Neural cell (in vitro differentiated cells): ENCODE results near the gene ZBTB5. TPM values are rescaled to one million over a fixed set of nuclear protein-coding genes. Genes with fewer than 3 reads are reported as not detected.

Source experiments
- H2AFZ ChIP-seq: fragments of 200-600, 300-800 bp; sonication (generic), shearing (Covaris generic); 2 replicates; pipeline ENCODE4 v1.6.0; 2014; ENCODE audit warnings: low read depth, mild to moderate bottlenecking, antibody characterized with exemption, low read length, moderate library complexity
- H3F3A ChIP-seq: fragments of 200-600 bp; shearing (Covaris generic); 2 replicates; pipeline ENCODE4 v1.6.1; 2016; ENCODE audit warnings: mild to moderate bottlenecking, moderate library complexity, mixed read lengths, antibody characterized with exemption, low read length; ENCODE audit not compliant: insufficient read depth, poor library complexity, severe bottlenecking
- H3K27ac ChIP-seq: fragments of 200-600, 300-800 bp; sonication (generic), shearing (Covaris generic); 2 replicates; pipeline ENCODE4 v1.5.1; 2014; ENCODE audit warnings: mild to moderate bottlenecking, low read length, moderate library complexity
- H3K27me3 ChIP-seq: fragments of 300-800, 200-600 bp; sonication (generic), shearing (Covaris generic); 2 replicates; pipeline ENCODE4 v1.6.0; 2014; ENCODE audit warnings: mild to moderate bottlenecking, low read depth, low read length, moderate library complexity; ENCODE audit not compliant: insufficient read depth
- H3K36me3 ChIP-seq: fragments of 300-800, 200-600 bp; sonication (generic), shearing (Covaris generic); 2 replicates; pipeline ENCODE4 v1.5.1; 2014; ENCODE audit warnings: mild to moderate bottlenecking, antibody characterized with exemption, low read length, moderate library complexity; ENCODE audit not compliant: insufficient read depth
- H3K4me2 ChIP-seq: fragments of 300-800, 200-600 bp; sonication (generic), shearing (Covaris generic); 2 replicates; pipeline ENCODE4 v1.6.0; 2014; ENCODE audit warnings: mild to moderate bottlenecking, low read length
- H3K4me3 ChIP-seq: fragments of 300-800, 200-600 bp; sonication (generic), shearing (Covaris generic); 2 replicates; pipeline ENCODE4 v1.5.1; 2014; ENCODE audit warnings: mild to moderate bottlenecking, low read length, moderate library complexity
- H3K79me2 ChIP-seq: fragments of 200-600 bp; shearing (Covaris generic); replicated peaks from 2 replicates; pipeline ENCODE4 v1.6.0; 2014; ENCODE audit warnings: mild to moderate bottlenecking, low read length, moderate library complexity; ENCODE audit not compliant: insufficient read depth
- H3K9ac ChIP-seq: fragments of 300-800, 200-600 bp; sonication (generic), shearing (Covaris generic); 2 replicates; pipeline ENCODE4 v1.6.1; 2016; ENCODE audit warnings: mild to moderate bottlenecking, low read length, mixed read lengths
- H3K9me2 ChIP-seq: fragments of 200-600 bp; shearing (Covaris generic); 2 replicates; pipeline ENCODE4 v1.6.1; 2016; ENCODE audit warnings: mild to moderate bottlenecking, low read length, mixed read lengths; ENCODE audit not compliant: insufficient read depth
- H3K9me3 ChIP-seq: fragments of 200-600, 300-800 bp; sonication (generic), shearing (Covaris generic); 2 replicates; pipeline ENCODE4 v1.6.1; 2016; ENCODE audit warnings: mild to moderate bottlenecking, mixed run types, low read length, moderate library complexity, mixed read lengths
- H4K20me1 ChIP-seq: fragments of 200-600 bp; shearing (Covaris generic); 2 replicates; pipeline ENCODE4 v1.6.1; 2016; ENCODE audit warnings: mild to moderate bottlenecking, mixed run types; ENCODE audit not compliant: insufficient read depth
- CTCF ChIP-seq: fragments of 450-650 bp; IDR thresholded peaks from 2 replicates; pipeline ENCODE4 v1.5.1; 2014; ENCODE audit warnings: antibody characterized with exemption, mild to moderate bottlenecking, moderate library complexity; ENCODE audit not compliant: poor library complexity, severe bottlenecking
- EP300 ChIP-seq: fragments of 450-650 bp; conservative IDR thresholded peaks from 2 replicates; pipeline ENCODE4 v1.6.1; 2014; ENCODE audit warnings: antibody characterized with exemption, mild to moderate bottlenecking, moderate library complexity; ENCODE audit not compliant: poor library complexity, severe bottlenecking
- EZH2 ChIP-seq: fragments of 200-600, 300-800 bp; shearing (Covaris generic), sonication (generic); IDR thresholded peaks from 2 replicates; pipeline ENCODE4 v1.6.1; 2014; ENCODE audit warnings: antibody characterized with exemption, low read length, borderline replicate concordance, mild to moderate bottlenecking; ENCODE audit not compliant: insufficient read depth, poor library complexity, severe bottlenecking
- MXI1 ChIP-seq: fragments of 450-650 bp; conservative IDR thresholded peaks from 2 replicates; pipeline ENCODE4 v1.6.1; 2014; ENCODE audit warnings: antibody characterized with exemption, mild to moderate bottlenecking; ENCODE audit not compliant: poor library complexity, severe bottlenecking
- POLR2AphosphoS5 ChIP-seq: IDR thresholded peaks from 2 replicates; pipeline ENCODE4 v1.6.1; 2012
- RAD21 ChIP-seq: fragments of 450-650 bp; conservative IDR thresholded peaks from 2 replicates; pipeline ENCODE4 v1.6.1; 2014; ENCODE audit warnings: antibody characterized with exemption, mild to moderate bottlenecking, moderate library complexity
- REST ChIP-seq: IDR thresholded peaks from 2 replicates; pipeline ENCODE4 v1.6.1; 2012; ENCODE audit warnings: borderline replicate concordance
- SMC3 ChIP-seq: fragments of 450-650 bp; conservative IDR thresholded peaks from 2 replicates; pipeline ENCODE4 v1.6.1; 2014; ENCODE audit warnings: antibody characterized with exemption, mild to moderate bottlenecking, moderate library complexity; ENCODE audit not compliant: poor library complexity
- TAF1 ChIP-seq: IDR thresholded peaks from 2 replicates; pipeline ENCODE4 v1.6.1; 2012; ENCODE audit warnings: low read depth
- polyA plus RNA-seq: library from polyadenylated mRNA; depleted of rRNA; stranded (reverse); fragments of >200 nt; gene quantifications from 2 replicates; pipeline ENCODE4 v1.2.3, GENCODE V29; 2014

ZBTB5 gene
- polyA plus RNA-seq, 1 donor from 2014 or later, result 21.0 TPM

- no peaks in the 10 kb centered on the region for H3K9me3 ChIP-seq
- H2AFZ ChIP-seq, result no peak overlapping the region
- no peak overlapping the region for H3K4me2 ChIP-seq
- no peak overlapping the region for H3K27ac ChIP-seq
- no peak overlapping the region for H3K4me3 ChIP-seq
- no peaks in the 10 kb centered on the region for H4K20me1 ChIP-seq
- peaks cover 10% of the 10 kb centered on the region for H3K36me3 ChIP-seq
- TF ChIP-seq RAD21 (no peak), MXI1 (no peak), TAF1 (no peak), POLR2AphosphoS5 (no peak)
- no peaks in the 10 kb centered on the region for H3F3A ChIP-seq
- no peak overlapping the region for H3K9ac ChIP-seq
- H3K27me3 ChIP-seq, result no peaks in the 10 kb centered on the region
- H3K79me2 ChIP-seq, result no peaks in the 10 kb centered on the region
- H3K9me2 ChIP-seq, result no peaks in the 10 kb centered on the region
These were observed 44.3 kb upstream of the ZBTB5 start for GRCh38 chr9:37509536-37509935.

GRCh38 chr9:37508834-37509206 lies 43.6 kb upstream of the ZBTB5 start:
- H4K20me1 ChIP-seq, result no peaks in the 10 kb centered on the region
- H2AFZ ChIP-seq, result no peak overlapping the region
- H3K27me3 ChIP-seq, result no peaks in the 10 kb centered on the region
- H3K9me2 ChIP-seq, result no peaks in the 10 kb centered on the region
- no peaks in the 10 kb centered on the region for H3K9me3 ChIP-seq
- H3K36me3 ChIP-seq, result peaks cover 11% of the 10 kb centered on the region
- H3K27ac ChIP-seq, result no peak overlapping the region
- no peak overlapping the region for H3K4me2 ChIP-seq
- no peaks in the 10 kb centered on the region for H3F3A ChIP-seq
- TF ChIP-seq RAD21, result no peak
- no peak for TF ChIP-seq TAF1
- no peak for TF ChIP-seq SMC3
- no peak for TF ChIP-seq REST
- no peak for TF ChIP-seq MXI1
- TF ChIP-seq EP300, result no peak
- TF ChIP-seq EZH2, result no peak
- TF ChIP-seq CTCF, result no peak
- TF ChIP-seq POLR2AphosphoS5, result no peak
- no peak overlapping the region for H3K9ac ChIP-seq
- no peaks in the 10 kb centered on the region for H3K79me2 ChIP-seq
- no peak overlapping the region for H3K4me3 ChIP-seq
